ENCODE results near the gene MEX3D.

MEX3D gene

GRCh38 chr19:1556390-1557070, 11.6 kb downstream of the MEX3D start:
- no peak for TF ChIP-seq ESRRG (CRISPR knock-in tag; IDR thresholded peaks at IDR 0.05)
- TF ChIP-seq, protein P1, sequence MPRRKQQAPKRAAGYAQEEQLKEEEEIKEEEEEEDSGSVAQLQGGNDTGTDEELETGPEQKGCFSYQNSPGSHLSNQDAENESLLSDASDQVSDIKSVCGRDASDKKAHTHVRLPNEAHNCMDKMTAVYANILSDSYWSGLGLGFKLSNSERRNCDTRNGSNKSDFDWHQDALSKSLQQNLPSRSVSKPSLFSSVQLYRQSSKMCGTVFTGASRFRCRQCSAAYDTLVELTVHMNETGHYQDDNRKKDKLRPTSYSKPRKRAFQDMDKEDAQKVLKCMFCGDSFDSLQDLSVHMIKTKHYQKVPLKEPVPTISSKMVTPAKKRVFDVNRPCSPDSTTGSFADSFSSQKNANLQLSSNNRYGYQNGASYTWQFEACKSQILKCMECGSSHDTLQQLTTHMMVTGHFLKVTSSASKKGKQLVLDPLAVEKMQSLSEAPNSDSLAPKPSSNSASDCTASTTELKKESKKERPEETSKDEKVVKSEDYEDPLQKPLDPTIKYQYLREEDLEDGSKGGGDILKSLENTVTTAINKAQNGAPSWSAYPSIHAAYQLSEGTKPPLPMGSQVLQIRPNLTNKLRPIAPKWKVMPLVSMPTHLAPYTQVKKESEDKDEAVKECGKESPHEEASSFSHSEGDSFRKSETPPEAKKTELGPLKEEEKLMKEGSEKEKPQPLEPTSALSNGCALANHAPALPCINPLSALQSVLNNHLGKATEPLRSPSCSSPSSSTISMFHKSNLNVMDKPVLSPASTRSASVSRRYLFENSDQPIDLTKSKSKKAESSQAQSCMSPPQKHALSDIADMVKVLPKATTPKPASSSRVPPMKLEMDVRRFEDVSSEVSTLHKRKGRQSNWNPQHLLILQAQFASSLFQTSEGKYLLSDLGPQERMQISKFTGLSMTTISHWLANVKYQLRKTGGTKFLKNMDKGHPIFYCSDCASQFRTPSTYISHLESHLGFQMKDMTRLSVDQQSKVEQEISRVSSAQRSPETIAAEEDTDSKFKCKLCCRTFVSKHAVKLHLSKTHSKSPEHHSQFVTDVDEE (CRISPR knock-in tag; IDR thresholded peaks at IDR 0.05), result no peak
- TF ChIP-seq OSR1 (CRISPR knock-in tag; IDR thresholded peaks at IDR 0.05), result no peak
- TF ChIP-seq, protein P2, sequence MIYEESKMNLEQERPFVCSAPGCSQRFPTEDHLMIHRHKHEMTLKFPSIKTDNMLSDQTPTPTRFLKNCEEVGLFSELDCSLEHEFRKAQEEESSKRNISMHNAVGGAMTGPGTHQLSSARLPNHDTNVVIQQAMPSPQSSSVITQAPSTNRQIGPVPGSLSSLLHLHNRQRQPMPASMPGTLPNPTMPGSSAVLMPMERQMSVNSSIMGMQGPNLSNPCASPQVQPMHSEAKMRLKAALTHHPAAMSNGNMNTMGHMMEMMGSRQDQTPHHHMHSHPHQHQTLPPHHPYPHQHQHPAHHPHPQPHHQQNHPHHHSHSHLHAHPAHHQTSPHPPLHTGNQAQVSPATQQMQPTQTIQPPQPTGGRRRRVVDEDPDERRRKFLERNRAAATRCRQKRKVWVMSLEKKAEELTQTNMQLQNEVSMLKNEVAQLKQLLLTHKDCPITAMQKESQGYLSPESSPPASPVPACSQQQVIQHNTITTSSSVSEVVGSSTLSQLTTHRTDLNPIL (CRISPR knock-in tag; IDR thresholded peaks at IDR 0.05; ENCODE audit: low read depth), result no peak

GRCh38 chr19:1555487-1556389, 12.4 kb downstream of the MEX3D start:
- ATAC-seq, result no peak
- TF ChIP-seq TCF4 (CRISPR knock-in tag; IDR thresholded peaks at IDR 0.05; ENCODE audit: borderline replicate concordance) (no peak), OSR1 (CRISPR knock-in tag; IDR thresholded peaks at IDR 0.05) (no peak), PATZ1 (CRISPR knock-in tag; IDR thresholded peaks at IDR 0.05; ENCODE audit: borderline replicate concordance) (no peak), SNAI2 (CRISPR knock-in tag; IDR thresholded peaks at IDR 0.05) (no peak), ZNF70 (CRISPR knock-in tag; IDR thresholded peaks at IDR 0.05) (no peak), BACH2 (CRISPR knock-in tag; IDR thresholded peaks at IDR 0.05; ENCODE audit: borderline replicate concordance) (no peak), TOX (CRISPR knock-in tag; IDR thresholded peaks at IDR 0.05; ENCODE audit: borderline replicate concordance) (no peak), ARNTL (CRISPR knock-in tag; IDR thresholded peaks at IDR 0.05; ENCODE audit: borderline replicate concordance, low read depth) (no peak), ISL1 (CRISPR knock-in tag; IDR thresholded peaks at IDR 0.05) (no peak), ESRRG (CRISPR knock-in tag; IDR thresholded peaks at IDR 0.05) (no peak), ZNF565 (CRISPR knock-in tag; conservative IDR thresholded peaks at IDR 0.05; ENCODE audit: low read depth) (no peak), GLIS3 (CRISPR knock-in tag; IDR thresholded peaks at IDR 0.05) (no peak), ZFP30 (CRISPR knock-in tag; IDR thresholded peaks at IDR 0.05) (no peak), ZNF8 (CRISPR knock-in tag; IDR thresholded peaks at IDR 0.05) (no peak)
- TF ChIP-seq, protein P1 (CRISPR knock-in tag; IDR thresholded peaks at IDR 0.05), result no peak
- TF ChIP-seq, protein P3, sequence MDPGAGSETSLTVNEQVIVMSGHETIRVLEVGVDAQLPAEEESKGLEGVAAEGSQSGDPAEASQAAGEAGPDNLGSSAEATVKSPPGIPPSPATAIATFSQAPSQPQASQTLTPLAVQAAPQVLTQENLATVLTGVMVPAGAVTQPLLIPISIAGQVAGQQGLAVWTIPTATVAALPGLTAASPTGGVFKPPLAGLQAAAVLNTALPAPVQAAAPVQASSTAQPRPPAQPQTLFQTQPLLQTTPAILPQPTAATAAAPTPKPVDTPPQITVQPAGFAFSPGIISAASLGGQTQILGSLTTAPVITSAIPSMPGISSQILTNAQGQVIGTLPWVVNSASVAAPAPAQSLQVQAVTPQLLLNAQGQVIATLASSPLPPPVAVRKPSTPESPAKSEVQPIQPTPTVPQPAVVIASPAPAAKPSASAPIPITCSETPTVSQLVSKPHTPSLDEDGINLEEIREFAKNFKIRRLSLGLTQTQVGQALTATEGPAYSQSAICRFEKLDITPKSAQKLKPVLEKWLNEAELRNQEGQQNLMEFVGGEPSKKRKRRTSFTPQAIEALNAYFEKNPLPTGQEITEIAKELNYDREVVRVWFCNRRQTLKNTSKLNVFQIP (CRISPR knock-in tag; IDR thresholded peaks at IDR 0.05; ENCODE audit: borderline replicate concordance, low read depth), result no peak
- TF ChIP-seq, protein P2 (CRISPR knock-in tag; IDR thresholded peaks at IDR 0.05; ENCODE audit: low read depth), result no peak

More at GRCh38 chr19:1556390-1557070, 11.6 kb downstream of the MEX3D start:
- ATAC-seq, result no peak
